Measurements from ENCODE around the gene PTPN1.

The PTPN1 gene

GRCh38 chr20:50532221-50532620, 22.0 kb downstream of the PTPN1 start:
- TF ChIP-seq CTCF (IDR thresholded peaks at IDR 0.05; ENCODE audit: low read depth, low read length): no peak
- no peak for DNase-seq (ENCODE audit: low read depth in 2 of 2)
- no peak overlapping the region for H3K4me3 ChIP-seq (replicated peaks in 1 of 2; ENCODE audit: low read depth in 2 of 2, low read length in 2 of 2)

- DNase-seq (ENCODE audit: low read depth in 2 of 2): peak in 1 of 2 donors; percentile 47
- no peak overlapping the region for H3K4me3 ChIP-seq (replicated peaks in 1 of 2; ENCODE audit: low read depth in 2 of 2, low read length in 2 of 2)
- no peak for TF ChIP-seq CTCF (IDR thresholded peaks at IDR 0.05; ENCODE audit: low read depth, low read length)
These were observed 22.9 kb downstream of the PTPN1 start for GRCh38 chr20:50533061-50533460.

- DNase-seq (ENCODE audit: low read depth in 2 of 2): no peak
- no peak overlapping the region for H3K4me3 ChIP-seq (replicated peaks in 1 of 2; ENCODE audit: low read depth in 2 of 2, low read length in 2 of 2)
- no peak for TF ChIP-seq CTCF (IDR thresholded peaks at IDR 0.05; ENCODE audit: low read depth, low read length)
These were observed 23.3 kb downstream of the PTPN1 start for GRCh38 chr20:50533464-50533863.

- no peak overlapping the region for H3K4me3 ChIP-seq (replicated peaks in 1 of 2; ENCODE audit: low read depth in 2 of 2, low read length in 2 of 2)
- peak; percentile 86 to 91 for DNase-seq (ENCODE audit: low read depth in 2 of 2)
- TF ChIP-seq CTCF (IDR thresholded peaks at IDR 0.05; ENCODE audit: low read depth, low read length): no peak
These were observed 24.4 kb downstream of the PTPN1 start for GRCh38 chr20:50534567-50534966.

GRCh38 chr20:50535162-50535561, 25.0 kb downstream of the PTPN1 start:
- H3K4me3 ChIP-seq (replicated peaks in 1 of 2; ENCODE audit: low read depth in 2 of 2, low read length in 2 of 2): no peak overlapping the region
- no peak for TF ChIP-seq CTCF (IDR thresholded peaks at IDR 0.05; ENCODE audit: low read depth, low read length)

GRCh38 chr20:50536333-50536732, 26.1 kb downstream of the PTPN1 start:
- DNase-seq (ENCODE audit: low read depth in 2 of 2): no peak
- H3K4me3 ChIP-seq (replicated peaks in 1 of 2; ENCODE audit: low read depth in 2 of 2, low read length in 2 of 2): no peak overlapping the region
- TF ChIP-seq CTCF (IDR thresholded peaks at IDR 0.05; ENCODE audit: low read depth, low read length): no peak

More at GRCh38 chr20:50535162-50535561, 25.0 kb downstream of the PTPN1 start:
- DNase-seq (ENCODE audit: low read depth in 2 of 2): no peak

- no peak for TF ChIP-seq CTCF (IDR thresholded peaks at IDR 0.05; ENCODE audit: low read depth, low read length)
- H3K4me3 ChIP-seq (replicated peaks in 1 of 2; ENCODE audit: low read depth in 2 of 2, low read length in 2 of 2): no peak overlapping the region
- DNase-seq (ENCODE audit: low read depth in 2 of 2): no peak
These were observed 27.5 kb downstream of the PTPN1 start for GRCh38 chr20:50537546-50538201.
